Tibial nerve (tissue), 4 donors: ENCODE measurements around the gene GTF3C1.

Source experiments
- EP300 ChIP-seq, 2 donors: sonication (generic); formaldehyde crosslinking; IDR thresholded peaks; one replicate each; pipeline ENCODE4 v1.6.1; 2017; ENCODE audit warnings: antibody characterized with exemption in 2 of 2, mild to moderate bottlenecking in 1 of 2
- POLR2A ChIP-seq, 2 donors: fragments of 450-650 bp; IDR thresholded peaks; one replicate each; pipeline ENCODE4 v1.6.1; 2017; ENCODE audit warnings: antibody characterized with exemption in 2 of 2, mild to moderate bottlenecking in 2 of 2, moderate library complexity in 2 of 2
- TF ChIP-seq, protein P1 (sequence below), 5 experiments: fragments of 200-600 bp in 3 of 5; fragments of 450-650 bp in 2 of 5; sonication (generic) in 3 of 5; IDR thresholded peaks; one replicate each; pipeline ENCODE4 v1.5.1; 2016 to 2019; ENCODE audit warnings: antibody characterized with exemption in 5 of 5, mild to moderate bottlenecking in 3 of 5, moderate library complexity in 2 of 5

DNA sequence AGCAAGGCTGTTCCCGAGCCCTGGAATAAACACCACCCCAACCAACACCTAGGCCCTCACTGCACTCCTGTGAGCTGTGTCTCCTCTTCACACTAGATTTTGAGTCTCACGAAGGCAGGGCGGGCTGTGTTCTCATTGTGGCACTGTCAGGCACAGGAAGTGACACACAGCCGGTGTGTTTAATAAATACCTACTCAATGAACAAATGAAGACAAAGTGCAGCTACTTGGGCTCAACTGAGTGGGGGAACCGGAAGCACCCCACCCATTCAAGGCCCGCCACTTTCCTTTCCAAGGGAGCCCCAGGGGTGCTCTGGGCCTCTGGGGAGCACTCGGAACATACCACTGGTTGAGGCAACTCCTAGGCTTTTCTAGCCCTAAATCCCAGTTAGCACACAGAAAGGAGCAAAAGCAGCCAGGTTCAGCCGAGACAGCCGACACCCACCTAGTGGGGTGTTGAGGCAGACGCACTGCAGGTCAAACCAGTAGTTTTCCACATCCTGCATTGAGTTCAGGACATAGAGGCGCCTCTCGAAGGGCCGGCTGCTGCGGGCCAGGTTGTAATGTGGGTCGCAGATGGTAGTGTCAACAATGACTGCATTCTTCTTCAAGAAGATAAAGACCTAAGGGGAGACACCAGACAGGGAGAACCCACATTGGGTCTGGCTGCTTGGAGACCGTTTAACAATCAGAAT, 57.7 kb downstream of the GTF3C1 start:
- TF ChIP-seq, protein P1, sequence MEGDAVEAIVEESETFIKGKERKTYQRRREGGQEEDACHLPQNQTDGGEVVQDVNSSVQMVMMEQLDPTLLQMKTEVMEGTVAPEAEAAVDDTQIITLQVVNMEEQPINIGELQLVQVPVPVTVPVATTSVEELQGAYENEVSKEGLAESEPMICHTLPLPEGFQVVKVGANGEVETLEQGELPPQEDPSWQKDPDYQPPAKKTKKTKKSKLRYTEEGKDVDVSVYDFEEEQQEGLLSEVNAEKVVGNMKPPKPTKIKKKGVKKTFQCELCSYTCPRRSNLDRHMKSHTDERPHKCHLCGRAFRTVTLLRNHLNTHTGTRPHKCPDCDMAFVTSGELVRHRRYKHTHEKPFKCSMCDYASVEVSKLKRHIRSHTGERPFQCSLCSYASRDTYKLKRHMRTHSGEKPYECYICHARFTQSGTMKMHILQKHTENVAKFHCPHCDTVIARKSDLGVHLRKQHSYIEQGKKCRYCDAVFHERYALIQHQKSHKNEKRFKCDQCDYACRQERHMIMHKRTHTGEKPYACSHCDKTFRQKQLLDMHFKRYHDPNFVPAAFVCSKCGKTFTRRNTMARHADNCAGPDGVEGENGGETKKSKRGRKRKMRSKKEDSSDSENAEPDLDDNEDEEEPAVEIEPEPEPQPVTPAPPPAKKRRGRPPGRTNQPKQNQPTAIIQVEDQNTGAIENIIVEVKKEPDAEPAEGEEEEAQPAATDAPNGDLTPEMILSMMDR (IDR thresholded peaks at IDR 0.05), result no peak
- TF ChIP-seq POLR2A (IDR thresholded peaks at IDR 0.05) (no peak), EP300 (IDR thresholded peaks at IDR 0.05) (no peak)
